Measurements from ENCODE around the gene ACVRL1.

The ACVRL1 gene

DNA sequence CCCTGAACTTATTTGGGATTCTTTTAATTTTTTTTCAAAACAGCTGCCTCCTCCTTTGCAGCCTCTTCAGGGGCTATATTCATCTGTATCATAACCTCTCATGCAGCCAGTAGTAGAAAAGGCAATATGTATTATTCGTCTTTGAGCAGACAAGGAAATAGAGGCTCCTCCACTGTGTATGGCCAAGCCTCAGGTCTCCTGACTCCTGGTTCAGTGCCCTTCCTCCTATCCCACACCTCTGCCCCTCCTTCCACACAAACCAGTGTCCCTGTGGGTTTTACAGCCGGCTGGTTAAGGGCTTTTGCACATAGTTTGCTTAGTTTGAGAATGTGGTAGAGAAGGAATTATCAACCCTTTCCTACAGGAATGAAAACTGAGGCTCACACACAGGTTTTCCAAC is 8.8 kb upstream of the ACVRL1 start:
- DNase-seq (ENCODE audit: low read depth, low spot score): no peak

GRCh38 chr12:51898937-51899336 is 8.4 kb upstream of the ACVRL1 start:
- no peak for DNase-seq (ENCODE audit: low read depth, low spot score)

- no peak for DNase-seq (ENCODE audit: low read depth, low spot score)
Measured at GRCh38 chr12:51900323-51900889, 6.9 kb upstream of the ACVRL1 start.

DNA sequence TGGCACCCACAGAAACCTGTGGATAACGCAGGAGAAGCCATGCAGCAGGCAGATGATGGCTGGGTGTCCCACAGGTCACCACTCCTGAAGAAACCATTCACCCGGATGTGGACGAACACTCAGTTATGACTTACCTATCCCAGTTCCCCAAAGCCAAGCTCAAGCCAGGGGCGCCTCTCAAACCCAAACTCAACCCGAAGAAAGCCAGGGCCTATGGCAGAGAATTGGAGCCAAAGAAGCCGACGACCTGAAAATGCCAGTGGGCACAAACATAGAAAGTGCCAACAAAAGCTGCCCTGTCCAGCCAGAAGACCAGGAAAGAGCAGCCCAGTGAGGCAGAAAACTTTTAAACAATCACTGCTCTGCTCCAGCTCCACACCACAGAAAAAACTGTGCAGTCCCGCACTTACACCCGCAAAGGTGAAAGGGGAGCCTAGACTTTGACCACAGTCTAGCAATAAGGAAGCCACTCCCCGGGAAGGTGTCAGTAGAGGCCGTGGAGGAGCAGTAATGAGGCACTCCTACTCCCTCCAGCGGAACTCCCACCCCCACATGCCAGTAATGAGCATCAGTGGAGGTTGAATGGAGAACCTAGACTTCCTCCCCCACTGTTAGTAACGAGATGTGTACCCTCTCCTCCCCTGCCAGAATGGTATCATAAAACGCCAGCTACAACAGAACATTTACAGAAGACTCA is 6.0 kb upstream of the ACVRL1 start:
- no peak for DNase-seq (ENCODE audit: low read depth, low spot score)

GRCh38 chr12:51901881-51902280 is 5.4 kb upstream of the ACVRL1 start:
- no peak for DNase-seq (ENCODE audit: low read depth, low spot score)

- no peak for DNase-seq (ENCODE audit: low read depth, low spot score)
Measured at GRCh38 chr12:51904951-51905470, 2.3 kb upstream of the ACVRL1 start.

DNA sequence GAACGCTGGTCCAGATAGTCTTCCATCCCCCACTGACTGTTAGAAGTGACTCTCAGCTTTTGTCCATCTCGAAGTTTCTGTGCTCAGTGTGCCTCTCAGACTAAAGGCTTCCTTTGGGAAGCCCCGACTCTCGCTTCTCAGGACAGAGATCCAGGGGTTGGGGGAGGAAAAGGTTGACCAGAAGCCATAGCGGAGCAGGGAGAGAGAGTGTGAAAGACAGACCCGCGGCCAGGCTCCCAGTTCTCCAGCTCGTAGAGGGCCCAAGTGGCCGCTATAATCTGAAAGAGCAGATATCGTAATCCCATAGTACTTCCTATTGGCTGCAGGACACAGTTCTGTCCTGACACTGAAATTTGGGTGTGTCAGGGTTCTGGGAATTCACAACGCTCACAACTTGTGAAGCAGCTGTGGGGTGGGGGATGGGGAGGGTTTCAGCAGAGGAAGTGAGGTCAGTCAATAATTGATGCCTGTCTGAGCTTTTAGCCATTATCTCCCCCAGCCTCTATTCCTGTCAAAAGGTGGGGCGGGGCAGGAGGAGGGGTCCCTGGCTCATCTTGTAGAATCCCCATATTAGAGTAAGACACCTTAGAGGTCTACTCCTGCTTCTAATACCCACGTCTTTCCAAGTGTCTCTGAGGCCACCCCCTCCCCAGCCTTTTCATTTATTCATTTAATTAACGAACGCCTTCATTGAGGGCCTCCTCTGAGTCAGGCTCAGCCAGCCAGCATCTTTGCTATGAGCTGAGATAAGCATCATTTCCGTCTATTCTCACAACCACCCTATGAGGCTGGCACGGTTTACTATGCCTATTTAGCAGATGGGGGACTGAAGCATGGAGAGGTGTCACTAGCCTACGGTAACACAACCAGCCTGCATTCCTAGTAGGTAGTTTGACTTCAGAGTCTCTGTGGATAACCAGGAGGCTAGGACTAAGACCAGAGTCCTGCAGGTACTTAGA is 1.6 kb upstream of the ACVRL1 start:
- no peak for DNase-seq (ENCODE audit: low read depth, low spot score)

GRCh38 chr12:51906430-51907082 is 748 bp upstream of the ACVRL1 start:
- DNase-seq (ENCODE audit: low read depth, low spot score): no peak

DNA sequence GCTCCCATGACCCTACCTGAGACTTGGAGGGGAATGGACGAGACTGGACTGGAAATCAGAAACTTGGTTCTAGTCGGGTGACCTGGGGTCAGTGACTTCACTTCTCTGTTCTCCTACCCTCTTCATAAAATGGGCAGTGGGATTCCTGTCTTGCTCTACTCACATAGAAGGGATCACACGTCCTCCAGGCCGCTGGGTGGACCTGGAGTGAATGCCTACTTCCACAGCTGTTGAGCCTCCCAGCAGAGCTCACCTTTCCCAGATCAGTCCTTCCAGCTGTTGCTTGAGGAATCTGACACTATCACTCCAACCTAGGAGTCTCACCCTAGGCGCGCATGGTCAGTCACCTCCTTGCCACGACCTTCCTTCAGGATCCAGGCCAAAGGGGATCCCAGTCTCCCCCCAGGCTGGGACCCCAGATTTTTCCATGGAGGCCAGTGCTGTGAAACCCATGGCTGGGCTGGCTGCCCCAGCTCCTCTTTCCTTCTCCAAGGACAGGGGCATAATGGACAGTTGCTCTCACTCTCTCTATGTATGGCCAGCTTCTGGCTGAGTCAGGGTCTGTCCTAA is 637 bp downstream of the ACVRL1 start:
- no peak for DNase-seq (ENCODE audit: low read depth, low spot score)

GRCh38 chr12:51908876-51909592 is 1.7 kb downstream of the ACVRL1 start:
- DNase-seq (ENCODE audit: low read depth, low spot score): no peak

DNA sequence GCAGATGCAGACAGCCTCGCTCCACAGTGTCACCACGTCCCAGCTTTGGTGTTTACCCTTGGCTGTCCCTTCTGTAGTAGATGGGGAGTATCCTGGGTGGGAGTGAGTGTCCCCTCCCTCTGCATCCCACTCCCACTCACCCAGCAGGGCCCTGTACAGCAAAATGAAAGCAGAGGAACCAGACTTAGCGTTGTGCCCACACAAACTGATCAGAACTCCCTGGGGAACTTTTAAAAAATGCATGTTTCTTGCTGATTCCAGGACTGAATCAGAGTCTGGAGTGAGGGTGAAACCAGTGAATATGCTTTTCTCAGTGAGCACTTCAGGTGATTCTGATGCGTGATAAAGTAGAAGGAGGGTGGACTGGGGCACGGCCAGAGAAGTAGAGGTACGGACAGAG is 2.9 kb downstream of the ACVRL1 start:
- DNase-seq (ENCODE audit: low read depth, low spot score): no peak

DNA sequence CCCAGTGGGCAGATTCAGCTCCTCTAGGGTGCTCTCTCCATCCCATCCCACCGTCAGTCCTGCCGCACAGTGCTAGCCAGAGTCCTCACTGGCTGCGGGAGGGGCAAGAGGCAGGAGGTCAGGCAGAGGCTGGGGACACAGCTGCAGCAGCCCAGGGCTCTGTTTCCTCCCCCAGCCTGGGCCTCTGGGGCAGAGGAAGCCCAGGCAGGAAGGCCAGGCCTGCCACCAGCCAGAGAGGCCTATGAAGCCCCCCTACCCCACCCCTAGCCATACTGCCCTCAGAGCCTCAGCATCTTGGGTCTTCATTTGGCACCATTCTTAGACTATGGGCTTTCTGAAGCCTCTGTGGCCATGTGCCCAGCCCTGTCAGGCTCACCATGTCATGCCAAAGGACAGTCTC is 3.4 kb downstream of the ACVRL1 start:
- DNase-seq (ENCODE audit: low read depth, low spot score): no peak

GRCh38 chr12:51911307-51911706 is 4.0 kb downstream of the ACVRL1 start:
- no peak for DNase-seq (ENCODE audit: low read depth, low spot score)

GRCh38 chr12:51911788-51912711 is 4.7 kb downstream of the ACVRL1 start:
- no peak for DNase-seq (ENCODE audit: low read depth, low spot score)

DNA sequence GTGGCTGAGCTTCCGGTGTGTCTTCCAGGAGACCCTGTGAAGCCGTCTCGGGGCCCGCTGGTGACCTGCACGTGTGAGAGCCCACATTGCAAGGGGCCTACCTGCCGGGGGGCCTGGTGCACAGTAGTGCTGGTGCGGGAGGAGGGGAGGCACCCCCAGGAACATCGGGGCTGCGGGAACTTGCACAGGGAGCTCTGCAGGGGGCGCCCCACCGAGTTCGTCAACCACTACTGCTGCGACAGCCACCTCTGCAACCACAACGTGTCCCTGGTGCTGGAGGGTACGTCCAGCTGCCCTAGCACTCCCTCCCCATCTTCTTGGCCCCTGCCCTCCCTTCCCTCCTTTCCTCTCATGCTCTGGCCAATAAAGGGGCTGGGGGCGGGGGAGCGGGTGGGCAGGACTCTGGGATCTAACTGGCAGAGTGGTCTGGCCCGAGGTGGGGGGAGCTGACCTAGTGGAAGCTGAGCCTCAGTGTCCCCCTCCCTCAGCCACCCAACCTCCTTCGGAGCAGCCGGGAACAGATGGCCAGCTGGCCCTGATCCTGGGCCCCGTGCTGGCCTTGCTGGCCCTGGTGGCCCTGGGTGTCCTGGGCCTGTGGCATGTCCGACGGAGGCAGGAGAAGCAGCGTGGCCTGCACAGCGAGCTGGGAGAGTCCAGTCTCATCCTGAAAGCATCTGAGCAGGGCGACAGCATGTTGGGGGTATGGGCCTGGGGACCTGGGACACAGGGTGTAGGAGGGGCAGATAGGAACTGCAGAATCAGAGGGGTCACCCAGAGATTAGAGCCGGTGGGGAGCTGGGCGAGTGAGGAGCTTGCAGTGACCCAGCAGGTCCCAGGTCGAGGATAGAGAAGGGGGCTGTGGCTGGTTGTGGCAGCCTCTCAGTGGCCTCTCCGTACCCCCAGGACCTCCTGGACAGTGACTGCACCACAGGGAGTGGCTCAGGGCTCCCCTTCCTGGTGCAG is 6.0 kb downstream of the ACVRL1 start:
- DNase-seq (ENCODE audit: low read depth, low spot score): no peak

- no peak for DNase-seq (ENCODE audit: low read depth, low spot score)
Measured at GRCh38 chr12:51914034-51914923, 7.0 kb downstream of the ACVRL1 start.

GRCh38 chr12:51915003-51915625 is 7.8 kb downstream of the ACVRL1 start:
- DNase-seq (ENCODE audit: low read depth, low spot score): no peak

Measured in smooth muscle cell of the brain vasculature (primary cell).